Muscle layer of duodenum (tissue), 2 donors: Measurements from ENCODE around the gene TENT5A.
A peak's percentile ranks its signal among the peaks of the same experiment; 100 is the strongest.

Experiments used
- H3K27ac ChIP-seq: one replicate; pipeline ENCODE4 v1.7.0; 2013; ENCODE audit warnings: mild to moderate bottlenecking, low read length
- H3K27me3 ChIP-seq: one replicate; pipeline ENCODE4 v1.7.0; 2013; ENCODE audit warnings: low read depth, mild to moderate bottlenecking, control low read depth, low read length
- H3K36me3 ChIP-seq, 2 donors: one replicate each; pipeline ENCODE4 v1.7.0; 2013; ENCODE audit warnings: low read length in 2 of 2, control low read depth in 1 of 2, mild to moderate bottlenecking in 1 of 2; ENCODE audit not compliant: insufficient read depth in 2 of 2, control insufficient read depth in 1 of 2
- H3K4me1 ChIP-seq, 2 donors: one replicate each; pipeline ENCODE4 v1.7.0; 2013; ENCODE audit warnings: low read length in 2 of 2, mild to moderate bottlenecking in 2 of 2, control low read depth in 1 of 2, moderate library complexity in 1 of 2; ENCODE audit not compliant: insufficient read depth in 2 of 2, control insufficient read depth in 1 of 2
- H3K4me3 ChIP-seq, 2 donors: one replicate each; pipeline ENCODE4 v1.7.0; 2013; ENCODE audit warnings: low read length in 2 of 2, low read depth in 1 of 2, mild to moderate bottlenecking in 1 of 2
- H3K9me3 ChIP-seq, 2 donors: one replicate each; pipeline ENCODE4 v1.7.0; 2013; ENCODE audit warnings: low read length in 2 of 2, control low read depth in 1 of 2, mild to moderate bottlenecking in 1 of 2; ENCODE audit not compliant: control insufficient read depth in 1 of 2
- donor health status: healthy.

TENT5A gene

GRCh38 chr6:81759782-81760181 is 7.3 kb upstream of the TENT5A start:
- Histone ChIP-seq H3K27me3 (no peaks in the 10 kb centered on the region), H3K4me1 (peaks cover 0 to 8% of the 10 kb centered on the region in 2 donors), H3K36me3 (no peaks in the 10 kb centered on the region), H3K9me3 (no peaks in the 10 kb centered on the region), H3K27ac (no peak overlapping the region), H3K4me3 (no peak overlapping the region)

DNA sequence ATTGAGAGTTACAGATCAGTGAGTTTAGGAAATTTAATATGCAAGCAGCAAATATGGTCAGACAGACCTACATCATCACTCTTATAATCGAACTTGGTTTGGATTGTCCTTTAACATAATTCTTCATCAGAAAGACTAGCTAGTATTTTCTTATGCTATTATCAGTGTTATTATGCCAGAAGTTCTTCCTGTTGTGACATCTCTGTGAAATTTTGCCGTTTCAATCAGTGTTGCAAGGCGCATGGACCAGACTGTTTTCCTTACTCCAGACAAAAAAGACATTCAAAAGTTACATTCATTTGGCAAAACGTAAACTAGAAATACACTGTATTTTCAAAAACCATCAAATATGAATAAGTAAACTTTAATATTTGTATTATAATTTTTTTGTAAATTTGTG is 5.7 kb upstream of the TENT5A start:
- Histone ChIP-seq H3K27ac (no peak overlapping the region), H3K27me3 (no peaks in the 10 kb centered on the region), H3K9me3 (no peaks in the 10 kb centered on the region), H3K36me3 (no peaks in the 10 kb centered on the region), H3K4me1 (peaks cover 0 to 8% of the 10 kb centered on the region in 2 donors), H3K4me3 (no peak overlapping the region)

DNA sequence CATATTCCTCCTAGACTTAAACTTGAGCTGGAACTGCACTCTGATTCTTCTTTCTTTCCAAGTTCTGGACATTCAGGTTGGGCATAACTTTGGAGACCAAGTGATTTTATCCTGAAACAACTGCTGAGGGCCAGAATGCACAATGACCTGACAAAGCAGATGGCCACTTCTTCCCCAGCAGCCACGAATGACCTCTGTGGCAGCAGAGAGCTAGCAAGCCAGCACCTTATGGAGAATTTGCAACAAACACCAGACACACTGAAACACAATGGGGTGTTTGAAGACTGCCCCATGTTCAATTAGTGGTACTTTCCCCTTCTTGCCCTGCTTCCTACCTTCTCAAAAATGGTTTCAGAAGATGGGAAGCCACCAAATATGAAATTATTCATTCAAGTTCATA is 4.2 kb upstream of the TENT5A start:
- Histone ChIP-seq H3K27me3 (no peaks in the 10 kb centered on the region), H3K9me3 (no peaks in the 10 kb centered on the region), H3K4me3 (no peak overlapping the region)

GRCh38 chr6:81755551-81755950 is 3.1 kb upstream of the TENT5A start:
- H3K4me3 ChIP-seq: no peak overlapping the region
- H3K27me3 ChIP-seq: no peaks in the 10 kb centered on the region
- no peak overlapping the region for H3K27ac ChIP-seq
- peaks cover 0 to 7% of the 10 kb centered on the region in 2 donors for H3K36me3 ChIP-seq
- H3K9me3 ChIP-seq: no peaks in the 10 kb centered on the region
- H3K4me1 ChIP-seq: no peaks in the 10 kb centered on the region

More for the DNA sequence above, 4.2 kb upstream of the TENT5A start:
- H3K36me3 ChIP-seq: peaks cover 0 to 7% of the 10 kb centered on the region in 2 donors
- no peaks in the 10 kb centered on the region for H3K4me1 ChIP-seq
- no peak overlapping the region for H3K27ac ChIP-seq

- Histone ChIP-seq H3K4me3 (peak overlapping the region in 1 of 2 donors; percentile 90), H3K4me1 (no peaks in the 10 kb centered on the region), H3K27me3 (no peaks in the 10 kb centered on the region), H3K9me3 (no peaks in the 10 kb centered on the region), H3K36me3 (peaks cover 0 to 7% of the 10 kb centered on the region in 2 donors), H3K27ac (no peak overlapping the region)
Measured at GRCh38 chr6:81754906-81755305, 2.4 kb upstream of the TENT5A start.

DNA sequence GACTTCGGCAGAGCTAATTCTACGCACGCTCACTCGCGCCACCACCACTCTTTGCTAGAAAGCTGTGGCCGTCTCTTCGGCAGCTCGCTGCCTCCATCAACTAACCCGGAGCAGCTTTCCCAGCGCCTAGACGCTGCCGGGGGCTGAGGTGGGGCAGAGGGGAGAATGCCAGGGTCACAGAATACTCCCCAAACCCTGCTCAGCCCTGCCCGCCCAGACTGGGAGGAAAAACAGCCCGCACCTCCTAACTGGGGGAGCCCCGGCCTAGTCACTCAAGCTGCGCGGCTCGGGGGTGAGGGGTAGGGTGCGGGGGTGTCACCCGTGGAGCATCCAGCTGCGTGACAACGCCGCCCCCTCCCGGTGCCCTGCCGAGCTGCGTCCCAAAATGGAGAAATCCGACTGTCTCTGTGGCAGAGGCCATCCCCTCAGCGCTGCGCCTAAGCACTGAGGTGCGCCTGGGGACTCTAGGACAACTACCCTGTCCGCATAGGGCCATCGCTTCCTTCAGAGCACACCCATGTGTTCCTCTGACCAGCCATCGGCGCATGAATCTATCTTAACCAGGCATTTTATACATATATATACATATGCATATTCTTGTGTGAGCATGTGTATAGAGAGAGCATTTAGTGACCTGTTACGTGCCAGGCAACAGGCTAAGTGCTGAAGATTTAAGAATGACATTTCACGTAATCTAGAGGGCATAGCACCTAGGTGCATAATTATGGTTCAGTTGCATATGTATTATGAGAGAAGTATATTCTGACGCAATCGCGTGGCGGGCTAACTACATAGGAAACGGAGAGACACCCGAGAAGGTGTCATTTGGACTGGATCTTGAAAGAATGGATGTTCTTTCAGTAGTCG is 1.5 kb upstream of the TENT5A start:
- peak overlapping the region; percentile 98 for H3K27ac ChIP-seq
- H3K27me3 ChIP-seq: no peaks in the 10 kb centered on the region
- H3K4me3 ChIP-seq: peak overlapping the region; percentile 90 to 93
- H3K9me3 ChIP-seq: no peaks in the 10 kb centered on the region
- H3K36me3 ChIP-seq: peaks cover 0 to 7% of the 10 kb centered on the region in 2 donors
- no peaks in the 10 kb centered on the region for H3K4me1 ChIP-seq

DNA sequence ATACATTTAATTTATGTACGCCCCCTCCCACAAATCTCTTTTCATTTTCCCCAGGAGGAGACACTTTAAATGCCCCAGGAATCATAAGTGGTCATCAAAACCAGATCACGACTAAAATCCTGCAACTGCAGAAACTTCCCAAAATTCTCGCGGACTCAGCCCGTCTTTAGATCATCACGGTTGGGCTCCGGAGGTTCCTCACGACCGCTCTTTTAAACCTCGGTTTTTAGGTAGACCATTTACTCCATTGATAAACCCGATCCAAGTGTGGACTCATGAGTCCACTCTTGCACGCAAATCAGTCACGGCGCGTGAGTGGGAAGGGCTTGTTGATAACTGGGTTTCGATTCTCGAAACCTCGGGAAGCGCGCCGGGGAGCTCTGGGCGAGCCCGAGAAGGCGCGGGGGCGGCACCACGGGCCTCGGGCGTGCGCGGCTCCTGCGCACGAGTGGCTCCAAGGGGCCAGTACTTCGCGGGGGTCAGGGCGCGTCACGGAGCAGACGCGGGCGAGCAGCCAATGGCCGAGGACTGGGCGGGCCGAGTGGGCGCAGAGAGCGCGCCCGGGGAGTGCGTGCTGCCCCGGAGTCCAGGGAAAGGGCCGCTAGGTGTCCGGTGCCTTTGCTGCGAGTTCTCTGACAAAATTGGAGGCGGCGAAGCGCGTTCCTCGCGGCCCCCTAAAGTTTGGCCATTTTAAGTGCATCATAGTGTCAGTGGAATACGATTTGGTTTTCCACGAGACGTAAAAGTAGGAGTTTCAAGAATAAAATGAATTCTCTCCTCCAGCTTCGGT is 635 bp upstream of the TENT5A start:
- H3K4me1 ChIP-seq: peaks cover 0 to 3% of the 10 kb centered on the region in 2 donors
- peak overlapping the region; percentile 90 to 93 for H3K4me3 ChIP-seq
- no peaks in the 10 kb centered on the region for H3K27me3 ChIP-seq
- peak overlapping the region; percentile 98 for H3K27ac ChIP-seq
- no peaks in the 10 kb centered on the region for H3K9me3 ChIP-seq
- H3K36me3 ChIP-seq: peaks cover 0 to 7% of the 10 kb centered on the region in 2 donors

- H3K27ac ChIP-seq: peak overlapping the region; percentile 98
- H3K4me3 ChIP-seq: peak overlapping the region; percentile 90 to 93
- peaks cover 0 to 7% of the 10 kb centered on the region in 2 donors for H3K36me3 ChIP-seq
- H3K27me3 ChIP-seq: no peaks in the 10 kb centered on the region
- peaks cover 0 to 14% of the 10 kb centered on the region in 2 donors for H3K4me1 ChIP-seq
- no peaks in the 10 kb centered on the region for H3K9me3 ChIP-seq
Measured at GRCh38 chr6:81751388-81752083, 945 bp downstream of the TENT5A start.

- Histone ChIP-seq H3K4me1 (peaks cover 0 to 14% of the 10 kb centered on the region in 2 donors), H3K27ac (peak overlapping the region; percentile 84), H3K36me3 (peaks cover 0 to 7% of the 10 kb centered on the region in 2 donors), H3K27me3 (no peaks in the 10 kb centered on the region), H3K4me3 (peak overlapping the region; percentile 90 to 93), H3K9me3 (no peaks in the 10 kb centered on the region)
Measured at GRCh38 chr6:81750681-81751387, 1.6 kb downstream of the TENT5A start.

DNA sequence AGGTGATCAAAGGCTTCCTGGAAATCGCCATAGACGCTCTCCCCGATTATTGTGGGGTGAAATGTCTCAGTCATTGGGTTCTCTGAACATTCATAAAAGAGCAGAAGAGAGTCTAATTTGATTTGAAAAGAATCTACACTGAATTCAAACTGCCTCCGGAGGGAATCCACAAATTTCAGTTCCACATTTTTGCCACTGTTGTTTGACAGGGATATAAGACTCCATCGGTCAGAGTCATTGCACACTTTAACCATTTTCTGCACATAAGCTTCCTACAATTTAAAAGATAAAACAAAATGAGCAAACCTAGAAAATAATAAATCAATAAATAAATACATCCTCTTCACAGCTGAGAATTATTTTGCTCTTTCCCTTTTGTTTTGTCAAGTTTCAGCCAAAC is 2.3 kb downstream of the TENT5A start:
- Histone ChIP-seq H3K27me3 (no peaks in the 10 kb centered on the region), H3K27ac (peak overlapping the region; percentile 84), H3K9me3 (no peaks in the 10 kb centered on the region)

More for the DNA sequence above, 2.3 kb downstream of the TENT5A start:
- Histone ChIP-seq H3K4me1 (peaks cover 0 to 14% of the 10 kb centered on the region in 2 donors), H3K36me3 (peaks cover 0 to 10% of the 10 kb centered on the region in 2 donors), H3K4me3 (peak overlapping the region; percentile 90 to 93)
